Stomach (tissue), 4 donors: ENCODE data around the gene RAB40B.

ENCODE experiments used
- CTCF ChIP-seq, 7 experiments: fragments of 450-650 bp in 4 of 7; fragments of 200-600 bp in 3 of 7; sonication (generic) in 3 of 7; IDR thresholded peaks; one replicate each; pipeline ENCODE4 v1.5.1; 2016 to 2019; ENCODE audit warnings: antibody characterized with exemption in 7 of 7, control low read depth in 2 of 7, mild to moderate bottlenecking in 1 of 7
- POLR2A ChIP-seq, 4 donors: fragments of 450-650 bp; IDR thresholded peaks; one replicate each; pipeline ENCODE4 v1.6.1; 2016; ENCODE audit warnings: antibody characterized with exemption in 4 of 4, control low read depth in 2 of 4, mild to moderate bottlenecking in 1 of 4, moderate library complexity in 1 of 4
- POLR2AphosphoS5 ChIP-seq, 3 donors: sonication (generic); formaldehyde crosslinking; IDR thresholded peaks; one replicate each; pipeline ENCODE4 v1.6.1; 2016; ENCODE audit warnings: antibody characterized with exemption in 3 of 3

- no peak for TF ChIP-seq CTCF (IDR thresholded peaks at IDR 0.05)
- TF ChIP-seq POLR2AphosphoS5 (IDR thresholded peaks at IDR 0.05), result no peak
- no peak for TF ChIP-seq POLR2A (IDR thresholded peaks at IDR 0.05)
Observed at GRCh38 chr17:82648742-82649331, 49.7 kb downstream of the RAB40B start.
